ELR (cell line): ENCODE measurements around the gene SLITRK6.
"Not testable (repeated sequence)": the region's sequence is repeated elsewhere in the genome, so short reads cannot be mapped to it uniquely, and the experiment has no call there.

ENCODE experiments used
- DNase-seq: peaks from one replicate; pipeline ENCODE4 v3.0.0-alpha.2; 2015; ENCODE audit warnings: low read depth

SLITRK6 gene, protein sequence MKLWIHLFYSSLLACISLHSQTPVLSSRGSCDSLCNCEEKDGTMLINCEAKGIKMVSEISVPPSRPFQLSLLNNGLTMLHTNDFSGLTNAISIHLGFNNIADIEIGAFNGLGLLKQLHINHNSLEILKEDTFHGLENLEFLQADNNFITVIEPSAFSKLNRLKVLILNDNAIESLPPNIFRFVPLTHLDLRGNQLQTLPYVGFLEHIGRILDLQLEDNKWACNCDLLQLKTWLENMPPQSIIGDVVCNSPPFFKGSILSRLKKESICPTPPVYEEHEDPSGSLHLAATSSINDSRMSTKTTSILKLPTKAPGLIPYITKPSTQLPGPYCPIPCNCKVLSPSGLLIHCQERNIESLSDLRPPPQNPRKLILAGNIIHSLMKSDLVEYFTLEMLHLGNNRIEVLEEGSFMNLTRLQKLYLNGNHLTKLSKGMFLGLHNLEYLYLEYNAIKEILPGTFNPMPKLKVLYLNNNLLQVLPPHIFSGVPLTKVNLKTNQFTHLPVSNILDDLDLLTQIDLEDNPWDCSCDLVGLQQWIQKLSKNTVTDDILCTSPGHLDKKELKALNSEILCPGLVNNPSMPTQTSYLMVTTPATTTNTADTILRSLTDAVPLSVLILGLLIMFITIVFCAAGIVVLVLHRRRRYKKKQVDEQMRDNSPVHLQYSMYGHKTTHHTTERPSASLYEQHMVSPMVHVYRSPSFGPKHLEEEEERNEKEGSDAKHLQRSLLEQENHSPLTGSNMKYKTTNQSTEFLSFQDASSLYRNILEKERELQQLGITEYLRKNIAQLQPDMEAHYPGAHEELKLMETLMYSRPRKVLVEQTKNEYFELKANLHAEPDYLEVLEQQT

DNA sequence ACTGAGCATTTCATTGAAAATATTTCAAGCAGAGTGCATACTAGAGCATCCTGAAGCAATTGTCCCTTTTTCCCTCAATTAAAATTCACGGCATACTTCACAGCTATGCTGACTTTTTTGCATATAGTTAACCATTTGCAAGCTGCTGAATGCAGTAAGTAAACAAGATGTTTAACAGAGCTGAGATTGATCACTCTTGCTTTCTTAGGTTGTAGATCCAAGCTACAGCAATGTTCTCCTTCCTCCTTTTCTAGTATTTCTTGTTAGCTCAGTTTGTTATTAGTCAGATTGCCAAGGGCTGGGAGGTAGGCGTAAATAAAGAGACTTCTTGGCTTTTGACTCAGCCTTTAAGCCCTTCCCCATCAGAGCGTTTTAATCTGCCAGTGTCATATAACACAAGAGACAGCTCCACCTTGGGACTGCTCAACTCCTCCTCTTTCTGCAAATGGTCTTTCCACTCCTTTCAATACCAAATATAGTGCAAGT, at the start of gene SLITRK6:
Gene SLITRK6, minus strand, starts transcription at position 323 of the 486 bp plus-strand sequence. CDS start 2,911 bp downstream, outside the sequence.
- DNase-seq = peak; percentile 80

DNA sequence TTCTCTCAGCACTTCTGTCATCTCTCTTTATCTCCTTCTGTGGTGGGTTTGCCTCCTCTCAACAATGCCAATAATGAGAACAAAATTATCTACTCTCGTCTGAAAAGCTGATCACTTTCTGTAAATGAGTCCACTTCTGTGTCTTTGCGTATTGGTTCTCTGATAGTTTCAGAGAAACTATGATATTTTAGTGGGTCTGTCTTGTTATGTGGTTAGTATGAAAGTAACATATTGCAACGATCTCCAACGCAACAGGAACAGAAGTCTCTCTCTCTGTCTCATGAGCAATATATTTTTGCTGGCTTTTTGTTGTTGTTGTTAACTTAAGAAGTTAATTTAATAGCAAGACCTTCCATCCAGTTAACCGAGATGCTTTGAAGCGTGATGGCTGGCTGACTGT, 47.8 kb upstream of the SLITRK6 start:
- no peak for DNase-seq

DNA sequence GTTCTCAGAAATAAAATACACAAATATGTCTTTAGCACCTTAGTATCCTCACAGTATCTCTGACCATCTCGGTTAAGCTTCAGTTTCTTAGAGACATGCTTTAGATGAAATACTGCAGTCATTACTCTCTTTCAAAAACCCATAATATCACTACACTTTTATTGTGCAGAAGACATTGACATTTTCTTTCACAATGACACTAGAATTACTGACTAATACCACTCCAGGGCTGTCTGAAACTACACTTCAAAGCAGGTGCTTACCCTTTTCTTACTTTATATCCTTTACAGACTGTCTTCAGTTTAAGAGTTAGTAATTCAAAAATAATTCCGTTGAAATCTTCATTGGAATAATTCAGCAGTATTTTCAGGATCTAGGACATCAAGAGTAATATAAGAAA, 42.2 kb upstream of the SLITRK6 start:
- DNase-seq = no peak

DNA sequence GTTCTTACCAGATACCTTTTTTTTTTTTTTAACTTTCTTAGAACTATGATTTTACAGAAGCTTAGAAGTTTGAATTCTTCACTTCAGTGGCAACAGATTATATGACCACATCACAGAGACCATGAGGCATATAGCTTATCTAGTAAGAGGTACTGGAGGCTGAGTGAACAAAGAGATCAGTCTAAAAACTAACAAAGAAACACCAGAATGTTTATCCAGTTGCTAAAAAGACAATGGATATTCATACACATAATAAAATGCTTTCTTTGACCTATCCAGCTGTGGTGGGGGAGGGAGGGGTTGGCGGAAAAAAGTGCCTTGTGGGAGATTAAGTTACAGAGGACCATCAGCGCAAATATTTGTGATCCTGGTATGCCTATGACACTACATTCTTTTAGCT, 34.7 kb upstream of the SLITRK6 start:
- DNase-seq = no peak

DNA sequence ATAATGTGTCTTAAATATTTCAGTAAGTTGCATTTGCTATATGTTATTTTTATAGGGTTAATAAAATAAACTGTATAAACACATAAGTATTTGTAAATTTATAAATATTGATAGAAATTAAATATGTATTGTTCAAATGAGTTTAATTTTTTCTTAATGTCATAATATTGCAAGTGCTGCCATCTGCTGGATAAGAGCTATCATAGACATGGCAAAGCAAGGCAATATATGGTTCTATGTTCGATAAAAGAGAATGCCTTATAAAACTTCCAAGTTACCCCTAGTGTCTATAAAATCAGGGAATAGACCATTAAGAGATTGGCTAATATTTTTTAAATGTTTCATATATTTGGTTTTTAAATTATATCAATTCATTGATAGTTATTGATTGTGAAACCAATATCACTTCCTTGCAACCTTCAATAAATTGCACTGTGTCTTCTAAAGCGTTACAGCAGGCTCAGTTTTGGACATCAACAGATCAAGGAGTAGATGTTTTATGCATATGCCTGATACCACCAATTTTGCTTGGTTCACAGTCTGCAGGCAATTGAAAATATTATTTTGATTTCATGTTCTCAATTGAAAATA, 29.0 kb upstream of the SLITRK6 start:
- peak; percentile 56 for DNase-seq

DNA sequence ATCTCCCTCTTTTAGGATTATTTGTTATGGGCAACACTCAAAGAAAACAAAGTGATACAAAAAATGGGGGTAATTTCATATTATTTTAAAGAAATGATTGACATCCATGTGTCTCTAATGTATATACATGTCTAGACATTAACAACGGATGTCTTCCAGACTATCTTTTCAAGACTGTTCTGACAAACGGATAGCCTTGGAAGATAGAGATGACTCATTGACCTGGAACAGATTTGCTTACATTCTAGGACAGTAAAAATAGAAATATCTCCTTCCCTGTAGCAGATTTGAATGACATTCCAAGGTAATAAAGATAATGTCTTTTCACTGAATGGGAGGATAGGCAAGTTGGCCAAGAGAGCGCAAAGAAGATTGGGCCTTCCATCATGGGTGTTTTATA, 26.2 kb upstream of the SLITRK6 start:
- peak; percentile 36 for DNase-seq

DNA sequence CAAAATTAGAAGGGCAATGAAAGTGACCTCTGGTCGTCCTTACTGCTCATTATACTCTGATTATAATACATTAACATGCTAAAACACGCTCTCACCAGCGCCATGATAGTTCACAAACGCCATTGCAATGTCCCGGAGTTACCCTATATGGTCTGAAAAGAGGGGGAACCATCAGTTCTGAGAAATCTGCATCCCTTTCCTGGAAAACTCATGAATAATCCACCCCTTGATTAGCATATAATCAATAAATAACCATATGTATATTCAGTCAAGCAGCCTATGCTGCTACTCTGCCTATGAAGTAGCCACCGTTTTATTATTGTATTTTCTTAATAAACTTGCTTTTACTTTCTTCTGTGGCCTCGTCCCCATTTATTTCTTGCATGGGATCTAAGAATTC, 24.6 kb upstream of the SLITRK6 start:
- no peak for DNase-seq

DNA sequence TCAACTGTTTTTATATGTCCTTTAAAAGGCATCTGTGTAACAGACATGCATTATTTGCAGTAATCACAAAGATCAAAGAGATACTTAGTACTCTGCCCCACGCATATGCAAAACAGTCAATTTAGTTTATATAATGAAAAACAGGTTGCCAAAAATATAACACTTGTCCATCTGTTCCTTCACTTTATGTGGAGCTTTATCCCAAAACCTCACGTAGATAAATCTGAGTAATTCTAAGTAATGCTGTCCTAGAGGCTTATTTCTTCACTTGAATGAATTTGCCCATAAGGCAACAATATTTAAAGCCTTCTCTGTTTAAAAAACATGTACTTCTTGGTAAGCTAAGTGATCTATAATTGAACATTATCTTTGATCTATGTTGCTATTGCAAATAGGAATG, 20.3 kb upstream of the SLITRK6 start:
- no peak for DNase-seq

DNA sequence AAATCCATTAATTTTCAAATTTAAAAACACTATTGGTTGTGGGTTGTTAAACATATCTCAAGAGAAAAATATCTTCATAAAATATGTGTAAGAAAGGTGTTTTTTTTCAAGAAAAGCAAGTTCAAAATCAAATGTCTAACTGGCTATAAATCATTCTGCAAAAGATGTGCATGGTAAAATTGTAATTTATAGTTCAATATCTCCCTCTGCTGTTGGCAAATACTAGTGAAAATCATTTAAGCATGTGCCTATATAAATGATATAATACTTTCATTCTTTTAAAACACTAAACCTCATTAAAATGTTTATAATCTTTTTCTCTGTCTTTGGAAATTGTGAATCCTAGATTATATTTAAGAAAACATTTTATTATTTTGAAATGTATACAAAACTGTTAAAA, 17.2 kb upstream of the SLITRK6 start:
- peak; percentile 29 for DNase-seq

DNA sequence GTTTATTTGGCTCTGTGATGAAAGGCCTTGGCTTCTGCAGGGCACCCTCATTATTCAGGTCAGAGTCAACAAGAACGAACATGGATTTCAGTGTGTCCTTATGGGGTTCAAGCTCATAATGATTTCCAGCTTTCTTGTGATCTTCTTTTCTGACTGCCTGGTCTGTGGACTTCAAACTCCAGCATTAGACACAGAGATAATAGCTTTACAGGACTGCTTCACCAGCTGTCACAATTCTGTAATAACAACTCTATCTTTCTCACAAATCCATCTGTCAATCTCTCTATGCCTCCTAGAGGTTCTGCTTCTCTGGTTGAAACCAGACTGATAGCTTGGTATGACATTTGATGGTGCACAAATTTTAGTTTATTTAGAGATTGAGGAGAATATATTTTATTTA, 13.1 kb upstream of the SLITRK6 start:
- no peak for DNase-seq

DNA sequence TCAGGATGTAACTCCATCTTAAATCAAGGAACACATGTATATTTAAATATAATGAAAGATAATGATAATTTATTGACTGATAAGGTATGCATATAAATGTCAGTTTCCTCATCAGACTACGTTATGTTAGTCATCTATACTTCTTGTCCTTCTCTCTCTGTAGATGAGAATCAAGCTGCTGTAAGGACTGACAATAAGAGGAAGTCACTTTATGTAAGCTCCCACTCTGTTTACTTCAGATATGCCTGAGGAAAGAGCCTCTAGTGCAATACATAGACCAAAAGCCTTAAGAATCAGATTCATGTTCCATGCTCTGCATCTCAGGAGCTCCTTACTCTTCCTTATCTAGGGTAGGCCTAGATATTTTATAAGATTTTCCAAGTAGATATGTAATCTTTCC, 9.6 kb upstream of the SLITRK6 start:
- no peak for DNase-seq

DNA sequence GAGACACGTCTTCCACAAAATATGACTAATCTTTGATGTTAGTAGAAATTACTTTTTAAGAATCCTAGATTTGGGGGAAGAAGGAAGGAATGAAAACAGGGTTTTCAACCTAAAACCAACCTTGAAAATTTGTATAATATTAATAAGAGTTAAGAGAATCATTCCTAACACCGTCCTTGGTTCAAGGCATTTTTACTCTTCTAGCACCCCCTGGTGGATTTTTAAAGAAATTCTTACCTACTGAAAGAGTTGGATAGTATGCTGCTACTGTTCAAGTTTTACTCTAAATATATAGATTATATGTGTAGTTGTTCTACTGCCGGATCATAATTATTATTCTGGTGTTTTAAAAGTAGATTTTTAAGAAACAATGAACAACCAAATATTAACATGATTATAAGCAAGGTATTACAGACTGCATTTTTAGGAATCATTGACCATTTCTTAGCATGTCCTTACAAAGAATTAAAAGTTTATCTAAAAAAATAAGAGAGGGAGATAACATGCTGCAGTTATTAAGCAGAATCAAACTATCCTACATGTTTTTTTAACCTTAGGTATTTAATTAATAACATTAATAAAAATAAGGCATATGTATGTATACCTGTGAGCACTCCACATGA, 7.4 kb upstream of the SLITRK6 start:
- DNase-seq = peak; percentile 67

DNA sequence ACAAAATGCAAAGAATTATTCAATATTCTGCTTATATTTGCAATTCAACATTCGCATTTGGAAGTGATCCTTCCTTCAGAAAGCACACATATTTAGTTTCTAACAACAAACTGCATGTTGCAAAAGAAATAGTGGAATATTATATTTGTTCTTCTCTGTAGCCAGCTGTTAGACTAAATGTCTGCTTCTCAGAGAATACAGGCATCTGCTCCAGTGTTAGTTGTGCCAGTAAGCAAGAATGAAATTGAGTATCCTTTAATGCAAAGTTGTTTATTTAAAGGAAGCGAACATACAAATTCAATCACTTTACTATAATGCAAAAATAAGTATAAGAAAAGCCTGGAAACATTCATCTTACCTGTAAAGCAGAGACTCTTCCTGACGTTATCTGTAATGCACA, 663 bp downstream of the SLITRK6 start:
- no peak for DNase-seq

DNA sequence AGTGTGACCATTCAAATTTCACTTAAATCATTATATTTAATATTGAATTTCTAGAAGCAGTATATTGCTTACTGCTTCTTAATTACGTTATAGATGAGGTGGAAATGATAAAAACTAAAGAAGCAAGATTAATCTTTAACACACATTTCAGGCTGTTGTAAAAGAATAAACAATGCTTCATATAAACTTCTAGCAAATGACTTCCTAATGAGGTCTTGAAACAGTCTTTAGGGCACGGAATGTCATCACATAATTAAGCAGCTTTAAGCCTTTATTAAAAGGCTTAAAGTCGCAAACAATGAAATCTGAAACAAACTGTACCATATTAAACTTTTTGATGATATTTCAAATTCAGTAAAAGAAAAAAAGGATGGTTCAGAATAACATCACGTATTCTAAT, 1.9 kb downstream of the SLITRK6 start:
- no peak for DNase-seq

DNA sequence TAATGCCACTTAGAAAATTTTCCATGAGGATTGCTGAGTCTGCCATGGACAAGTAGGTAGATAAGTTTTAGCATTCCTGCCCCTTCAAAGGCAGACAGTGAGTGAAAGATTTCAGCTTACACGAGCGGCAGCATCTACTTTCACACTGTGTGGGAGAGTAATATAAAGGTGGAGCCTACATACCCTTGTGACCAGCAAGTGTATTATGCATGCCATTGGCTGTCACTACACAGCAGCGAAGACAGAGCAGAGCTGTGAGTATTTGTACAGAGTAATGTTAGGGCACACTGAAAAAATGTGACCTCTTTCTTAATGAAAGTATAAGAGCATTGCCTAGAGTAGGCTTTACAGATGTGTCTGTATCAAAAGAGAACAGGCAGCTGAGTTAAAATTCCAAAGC, 14.0 kb downstream of the SLITRK6 start:
- DNase-seq = no peak

DNA sequence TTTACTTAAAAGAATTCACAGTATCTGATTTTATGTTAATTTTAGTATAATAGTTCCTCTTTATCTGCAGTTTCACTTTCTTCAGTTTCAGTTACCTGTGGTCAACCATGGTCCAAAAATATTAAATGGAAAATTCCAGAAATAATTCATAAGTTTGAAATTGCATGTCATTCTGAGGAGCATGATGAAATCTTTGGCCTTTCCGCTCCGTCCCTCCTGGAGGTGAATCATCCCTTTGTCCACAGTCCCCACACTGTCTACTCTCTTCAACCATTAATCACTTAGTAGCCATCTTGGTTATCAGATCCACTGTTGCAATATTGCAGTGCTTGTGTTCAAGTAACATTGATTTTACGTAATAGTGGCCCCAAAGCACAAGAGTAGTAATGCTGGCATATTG, 26.9 kb downstream of the SLITRK6 start:
- DNase-seq = peak; percentile 56

DNA sequence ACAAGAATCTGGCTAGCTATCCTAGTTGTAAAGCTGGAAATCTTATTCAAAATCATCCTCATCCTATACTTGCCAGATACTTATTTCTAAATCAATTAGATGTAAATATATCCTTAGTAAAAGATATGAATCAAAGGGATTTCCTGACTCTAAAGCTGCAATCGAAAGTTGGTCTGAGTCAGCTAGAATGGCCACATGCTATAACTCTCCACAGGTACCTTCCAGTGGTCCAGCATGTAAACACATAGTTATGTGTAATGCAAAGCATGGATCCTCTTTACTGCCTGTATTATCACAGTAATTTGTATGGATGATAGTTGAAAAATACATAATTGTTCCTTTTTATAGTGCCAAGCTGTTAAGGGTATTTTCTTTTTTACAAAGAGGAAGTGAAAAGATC, 27.4 kb downstream of the SLITRK6 start:
- peak; percentile 42 for DNase-seq

DNA sequence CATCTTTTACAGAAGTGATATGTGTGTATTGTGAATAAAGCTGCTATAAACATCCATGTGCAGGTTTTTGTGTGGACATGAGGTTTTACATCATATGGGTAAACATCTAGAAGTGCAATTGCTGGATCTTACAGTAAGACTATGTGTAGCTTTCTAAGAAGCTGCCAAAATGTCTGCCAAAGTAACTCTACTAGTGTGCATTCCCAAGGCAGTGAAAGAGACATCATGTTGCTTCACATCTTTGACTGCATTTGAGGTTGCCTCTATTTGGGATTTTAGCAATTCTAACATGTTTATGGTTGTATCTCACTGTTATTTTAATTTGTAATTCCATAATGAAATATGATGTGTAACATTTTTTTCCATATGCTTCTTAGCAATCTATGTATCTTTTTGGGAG, 30.3 kb downstream of the SLITRK6 start:
- no peak for DNase-seq

DNA sequence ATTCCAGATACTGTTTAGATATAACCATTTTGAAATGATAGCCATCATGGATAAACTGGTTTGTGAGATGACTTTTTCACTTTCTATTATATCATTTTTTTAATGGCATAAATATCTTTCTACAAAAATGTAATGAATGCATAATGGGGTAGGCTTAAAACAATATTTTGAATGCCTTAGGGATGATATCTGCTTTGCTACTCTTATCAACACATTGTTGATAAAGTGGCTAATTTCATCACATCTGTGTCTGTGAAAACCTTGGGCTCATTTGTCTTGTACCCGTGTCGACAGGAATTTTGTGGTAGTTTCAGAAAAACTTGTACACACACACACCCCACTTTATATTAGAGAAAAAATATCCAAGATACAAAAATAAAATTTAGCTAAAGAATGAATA, 44.1 kb downstream of the SLITRK6 start:
- no peak for DNase-seq

DNA sequence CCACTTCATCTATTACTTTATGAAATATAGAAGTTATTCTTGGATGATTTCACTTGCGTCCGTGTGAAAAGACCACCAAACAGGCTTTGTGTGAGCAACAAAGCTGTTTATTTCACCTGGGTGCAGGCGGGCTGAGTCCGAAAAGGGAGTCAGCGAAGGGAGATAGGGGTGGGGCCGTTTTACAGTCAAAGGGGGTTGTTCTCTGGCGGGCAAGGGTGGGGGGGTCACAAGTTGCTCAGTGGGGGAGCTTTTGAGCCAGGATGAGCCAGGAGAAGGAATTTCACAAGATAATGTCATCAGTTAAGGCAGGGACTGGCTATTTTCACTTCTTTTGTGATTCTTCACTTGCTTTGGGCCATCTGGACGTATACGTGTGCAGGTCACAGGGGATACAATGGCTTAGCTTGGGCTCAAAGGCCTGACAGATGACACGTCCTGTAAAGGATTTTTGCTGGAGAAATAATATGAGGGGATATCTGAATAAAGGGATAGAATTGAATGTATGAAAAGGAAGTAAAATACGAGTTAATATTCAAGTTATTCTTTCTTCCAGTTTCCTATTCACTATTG, 55.9 kb downstream of the SLITRK6 start:
- DNase-seq = not testable (repeated sequence)
